CD4-positive, alpha-beta T cell (primary cell): ENCODE data around the gene MYO18A. TPM values are rescaled to one million over a fixed set of nuclear protein-coding genes. Genes with fewer than 3 reads are reported as not detected.
A peak's percentile ranks its signal among the peaks of the same experiment; 100 is the strongest.

ENCODE experiments used
- ATAC-seq: fragments of 200-7000 bp; cut with Tn5 transposase; one replicate; pipeline ENCODE4 v1.10.0; 2022; ENCODE audit warnings: mild to moderate bottlenecking; ENCODE audit not compliant: poor library complexity
- CTCF ChIA-PET: fragments of 350-600 bp; sonication (Branson Sonifier 250); formaldehyde crosslinking; loops from one replicate; lab custom pipeline; 2021; ENCODE audit warnings: antibody characterized with exemption, inconsistent platforms; lab: Charles Lee
- POLR2A ChIA-PET: fragments of 350-600 bp; sonication (Branson Sonifier 250); formaldehyde crosslinking; loops from one replicate; lab custom pipeline; 2021; ENCODE audit warnings: antibody characterized with exemption, inconsistent platforms; lab: Charles Lee
- DNase-seq, 14 experiments: peaks; one replicate each; pipeline ENCODE4 v3.0.0-alpha.2; 2013 to 2020; ENCODE audit warnings: mixed read lengths in 2 of 14
- H3K27ac ChIP-seq, 2 donors: one replicate each; pipeline versions ENCODE4 v1.5.1 to v1.7.0; 2013; ENCODE audit warnings: low read length in 2 of 2, low read depth in 1 of 2, mild to moderate bottlenecking in 1 of 2
- H3K27me3 ChIP-seq, 2 experiments: 1 replicate in 1 of 2; 2 replicates in 1 of 2; pipeline versions ENCODE4 v1.6.1 to v1.7.0; 2013; ENCODE audit warnings: low read length in 2 of 2, control low read depth in 1 of 2, mild to moderate bottlenecking in 1 of 2, moderate library complexity in 1 of 2; ENCODE audit not compliant: insufficient read depth in 2 of 2, control insufficient read depth in 1 of 2
- H3K36me3 ChIP-seq: one replicate; pipeline ENCODE4 v1.6.1; 2013; ENCODE audit warnings: low read length, control low read depth; ENCODE audit not compliant: insufficient read depth
- H3K4me1 ChIP-seq: one replicate; pipeline ENCODE4 v1.6.1; 2013; ENCODE audit warnings: low read length, control low read depth; ENCODE audit not compliant: insufficient read depth
- H3K4me3 ChIP-seq: one replicate; pipeline ENCODE4 v1.5.1; 2013; ENCODE audit warnings: mild to moderate bottlenecking, low read length, moderate library complexity
- H3K9me3 ChIP-seq, 2 experiments: 1 replicate in 1 of 2; 2 replicates in 1 of 2; pipeline versions ENCODE4 v1.6.1 to v1.7.0; 2013; ENCODE audit warnings: low read length in 2 of 2, mild to moderate bottlenecking in 2 of 2, control low read depth in 1 of 2, moderate library complexity in 1 of 2; ENCODE audit not compliant: control insufficient read depth in 1 of 2, insufficient read depth in 1 of 2
- H3K27ac Mint-ChIP-seq: one replicate; pipeline ENCODE4 v1.8.0; 2020; ENCODE audit warnings: mixed read lengths
- H3K27me3 Mint-ChIP-seq: one replicate; pipeline ENCODE4 v1.8.0; 2021; ENCODE audit warnings: mixed read lengths
- H3K36me3 Mint-ChIP-seq: one replicate; pipeline ENCODE4 v1.8.0; 2021; ENCODE audit warnings: low read depth, mixed read lengths
- H3K4me1 Mint-ChIP-seq: one replicate; pipeline ENCODE4 v1.8.0; 2021; ENCODE audit warnings: low read depth, mixed read lengths
- H3K4me3 Mint-ChIP-seq: one replicate; pipeline ENCODE4 v1.8.0; 2020; ENCODE audit warnings: mild to moderate bottlenecking, mixed read lengths
- H3K9me3 Mint-ChIP-seq: one replicate; pipeline ENCODE4 v1.8.0; 2020; ENCODE audit warnings: mixed read lengths
- CTCF ChIP-seq: fragments of 200-600 bp; IDR thresholded peaks from one replicate; pipeline ENCODE4 v1.8.0; 2022; ENCODE audit warnings: antibody characterized with exemption, mild to moderate bottlenecking
- intact Hi-C, 2 experiments: fragments of 100-400 bp; cut with DNase I in 1 of 2; cut with micrococcal nuclease in 1 of 2; formaldehyde crosslinking; loops; one replicate each; pipeline versions ENCODE4 v1.15.1 to v1.9.0; 2023 to 2025; cut with DNase I, micrococcal nuclease
- total RNA-seq, 174 experiments: library from RNA in 2 of 174; stranded (reverse) in 2 of 174; gene quantifications; one replicate each; pipeline ENCODE4 v1.2.3 and lab custom pipeline; 2021 to 2026

MYO18A gene
- total RNA-seq, 2 experiments from 2014 or later: 87.0 to 90.1 TPM

DNA sequence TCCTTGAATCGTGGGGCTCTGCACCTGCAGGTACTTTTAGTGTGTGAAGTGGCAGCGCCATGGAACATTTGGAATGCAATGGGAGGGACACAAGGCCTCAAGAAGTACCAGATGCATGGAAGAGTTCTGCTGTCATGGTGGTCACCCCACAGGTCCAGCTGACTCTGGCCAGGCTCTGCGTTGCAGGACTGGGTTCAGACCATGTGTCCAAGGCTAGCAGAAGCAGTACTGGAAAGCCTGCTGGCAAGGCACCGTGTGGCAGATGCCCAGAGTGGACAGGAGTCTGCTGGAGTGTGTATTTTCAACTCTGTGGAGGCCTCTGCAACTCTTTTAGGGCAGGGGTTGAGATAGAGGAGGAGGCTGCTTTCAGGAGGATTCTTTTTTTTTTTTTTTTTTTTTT lies 135.2 kb downstream of the MYO18A start:
- peaks cover 43% of the 10 kb centered on the region for H3K27me3 Mint-ChIP-seq
- no peak overlapping the region for H3K4me3 ChIP-seq
- H3K36me3 ChIP-seq: no peaks in the 10 kb centered on the region
- CTCF ChIA-PET: no interaction called here
- no peak overlapping the region for H3K4me3 Mint-ChIP-seq
- no peaks in the 10 kb centered on the region for H3K36me3 Mint-ChIP-seq
- ATAC-seq (no peak), DNase-seq (no peak)
- H3K27me3 ChIP-seq: peaks cover 9 to 14% of the 10 kb centered on the region in 2 experiments
- intact Hi-C loops: no loop called here
- peaks cover 8% of the 10 kb centered on the region for H3K4me1 ChIP-seq
- peaks cover 0 to 4% of the 10 kb centered on the region in 2 experiments for H3K9me3 ChIP-seq
- H3K9me3 Mint-ChIP-seq: no peaks in the 10 kb centered on the region
- no peak overlapping the region for H3K27ac Mint-ChIP-seq
- POLR2A ChIA-PET: no interaction called here
- no peaks in the 10 kb centered on the region for H3K4me1 Mint-ChIP-seq
- TF ChIP-seq CTCF: no peak
- no peak overlapping the region for H3K27ac ChIP-seq

DNA sequence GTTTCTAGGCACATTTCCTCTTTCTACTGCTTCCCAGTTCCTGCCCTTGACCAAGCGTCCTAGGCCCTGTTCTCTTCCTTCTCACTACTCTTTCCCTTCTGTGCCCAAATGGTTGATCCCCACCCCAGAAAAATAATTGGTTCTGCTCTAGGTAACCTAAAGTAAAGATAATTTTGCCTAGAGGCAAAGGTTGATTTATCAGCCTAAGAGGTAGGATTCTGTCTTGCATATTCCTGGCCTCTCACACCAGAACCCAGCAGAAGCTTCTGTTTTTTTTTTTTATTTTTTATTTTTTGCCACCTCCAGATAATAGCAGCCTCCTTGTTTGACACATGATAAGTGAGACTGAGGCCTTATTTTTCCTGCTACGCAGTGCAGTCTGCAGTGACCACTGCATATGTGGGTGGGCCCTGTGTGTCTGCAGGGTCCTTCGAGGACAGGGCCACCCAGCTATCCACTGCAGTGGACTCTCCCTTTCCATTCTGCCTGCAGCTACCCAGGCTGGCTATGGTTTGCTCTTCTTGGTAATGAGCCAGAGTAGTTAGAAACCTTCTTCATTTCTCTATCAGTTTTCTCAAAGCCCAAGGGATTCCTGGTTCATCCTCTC lies 136.6 kb downstream of the MYO18A start:
- ATAC-seq: no peak
- intact Hi-C loops: no loop called here
- no peak overlapping the region for H3K27ac Mint-ChIP-seq
- ChIA-PET POLR2A (interaction anchor here (0.7 kb wide), 1 partner anchor 62 kb away, joined by 3 read pairs; no protein-coding TSS in a partner anchor), CTCF (no interaction called here)
- no peaks in the 10 kb centered on the region for H3K9me3 Mint-ChIP-seq
- peaks cover 38% of the 10 kb centered on the region for H3K27me3 Mint-ChIP-seq
- DNase-seq: no peak
- H3K36me3 Mint-ChIP-seq: no peaks in the 10 kb centered on the region
- Histone ChIP-seq H3K4me3 (no peak overlapping the region), H3K4me1 (peaks cover 8% of the 10 kb centered on the region), H3K9me3 (peaks cover 0 to 4% of the 10 kb centered on the region in 2 experiments), H3K27me3 (peaks cover 8 to 9% of the 10 kb centered on the region in 2 experiments), H3K27ac (no peak overlapping the region), H3K36me3 (no peaks in the 10 kb centered on the region)
- no peak for TF ChIP-seq CTCF
- no peaks in the 10 kb centered on the region for H3K4me1 Mint-ChIP-seq
- H3K4me3 Mint-ChIP-seq: no peak overlapping the region

DNA sequence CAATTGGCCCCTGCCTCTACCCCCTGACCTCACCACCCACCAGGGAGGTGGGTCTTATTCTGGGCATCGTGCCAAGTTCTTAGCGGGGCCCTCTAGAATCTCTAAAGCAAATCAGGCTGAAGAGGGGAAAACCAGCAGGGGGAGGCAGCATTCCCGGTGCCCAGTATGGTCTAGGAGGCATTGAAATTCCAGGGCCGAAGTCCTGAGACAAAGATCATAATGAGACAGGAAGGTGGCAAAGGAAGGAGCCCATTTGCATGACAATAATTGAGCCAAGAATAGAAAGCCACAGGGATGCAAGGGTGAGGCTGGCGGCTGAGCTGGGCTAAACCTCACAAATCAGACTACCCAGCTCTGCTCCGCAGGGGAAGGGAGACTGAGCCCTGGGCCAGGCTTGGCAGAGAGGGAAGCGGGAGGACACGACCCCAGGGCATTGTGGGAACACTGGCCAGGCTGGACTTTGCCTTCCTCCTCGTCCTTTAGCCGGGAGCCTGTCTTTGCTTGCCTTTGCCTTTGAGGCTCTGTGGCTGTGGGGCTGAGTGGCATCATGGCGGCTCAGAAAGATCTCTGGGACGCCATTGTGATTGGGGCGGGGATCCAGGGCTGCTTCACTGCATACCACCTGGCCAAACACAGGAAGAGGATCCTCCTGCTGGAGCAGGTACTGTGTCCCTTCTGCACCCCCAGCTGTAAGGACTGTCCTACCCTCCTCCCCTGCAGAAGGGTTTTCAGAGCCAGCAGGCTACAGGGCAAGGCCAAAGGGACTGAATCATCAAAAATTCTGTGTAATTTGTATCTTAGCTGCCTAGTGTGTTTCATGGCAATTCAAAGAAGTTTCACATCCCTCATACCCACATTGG lies 137.3 kb downstream of the MYO18A start, which contains the start of gene PIPOX:
TSS of gene PIPOX (plus strand) at position 463 of the 860 bp plus-strand sequence. CDS start at position 548, 85 bp downstream.
- H3K4me3 ChIP-seq: no peak within 1 kb of the TSS
- ATAC-seq (no peak), DNase-seq (peak in 3 of 14 experiments; percentile 7 to 42 (median 36))
- Mint-ChIP-seq H3K36me3 (no peaks in the 10 kb centered on the region), H3K9me3 (no peaks in the 10 kb centered on the region), H3K27ac (no peak within 1 kb of the TSS), H3K27me3 (peaks cover 31% of the 10 kb centered on the region), H3K4me3 (no peak within 1 kb of the TSS), H3K4me1 (no peaks in the 10 kb centered on the region)
- CTCF ChIA-PET: no interaction called here
- POLR2A ChIA-PET: interaction anchor here (0.7 kb wide), 1 partner anchor 62 kb away, joined by 3 read pairs; no protein-coding TSS in a partner anchor
- intact Hi-C loops: no loop called here
- H3K9me3 ChIP-seq: peaks cover 0 to 4% of the 10 kb centered on the region in 2 experiments
- H3K36me3 ChIP-seq: no peaks in the 10 kb centered on the region
- H3K27ac ChIP-seq: no peak within 1 kb of the TSS
- peaks cover 8% of the 10 kb centered on the region for H3K4me1 ChIP-seq
- H3K27me3 ChIP-seq: peaks cover 9 to 12% of the 10 kb centered on the region in 2 experiments
- no peak for TF ChIP-seq CTCF
